Adrenal gland (tissue), 5 donors: ENCODE data around the gene SRGAP2C.
"Not testable (repeated sequence)": the region's sequence is repeated elsewhere in the genome, so short reads cannot be mapped to it uniquely, and the experiment has no call there.

Source experiments
- POLR2A ChIP-seq, 2 donors: fragments of 450-650 bp; IDR thresholded peaks; one replicate each; pipeline ENCODE4 v1.6.1; 2017; ENCODE audit warnings: antibody characterized with exemption in 2 of 2, mild to moderate bottlenecking in 2 of 2, moderate library complexity in 1 of 2
- TF ChIP-seq, protein P1 (sequence below), 6 experiments: fragments of 450-650 bp in 4 of 6; fragments of 200-600 bp in 2 of 6; sonication (generic) in 1 of 6; IDR thresholded peaks; 1 replicate in 5 of 6; 2 replicates in 1 of 6; pipeline versions ENCODE4 v1.5.1 to v1.8.0; 2016 to 2021; ENCODE audit warnings: antibody characterized with exemption in 6 of 6, mild to moderate bottlenecking in 2 of 6, moderate library complexity in 1 of 6
- donor health status: DM: no; HTN: no; CAD: no.

GRCh38 chr1:121400541-121401310, 216.0 kb downstream of the SRGAP2C start:
- TF ChIP-seq, protein P1, sequence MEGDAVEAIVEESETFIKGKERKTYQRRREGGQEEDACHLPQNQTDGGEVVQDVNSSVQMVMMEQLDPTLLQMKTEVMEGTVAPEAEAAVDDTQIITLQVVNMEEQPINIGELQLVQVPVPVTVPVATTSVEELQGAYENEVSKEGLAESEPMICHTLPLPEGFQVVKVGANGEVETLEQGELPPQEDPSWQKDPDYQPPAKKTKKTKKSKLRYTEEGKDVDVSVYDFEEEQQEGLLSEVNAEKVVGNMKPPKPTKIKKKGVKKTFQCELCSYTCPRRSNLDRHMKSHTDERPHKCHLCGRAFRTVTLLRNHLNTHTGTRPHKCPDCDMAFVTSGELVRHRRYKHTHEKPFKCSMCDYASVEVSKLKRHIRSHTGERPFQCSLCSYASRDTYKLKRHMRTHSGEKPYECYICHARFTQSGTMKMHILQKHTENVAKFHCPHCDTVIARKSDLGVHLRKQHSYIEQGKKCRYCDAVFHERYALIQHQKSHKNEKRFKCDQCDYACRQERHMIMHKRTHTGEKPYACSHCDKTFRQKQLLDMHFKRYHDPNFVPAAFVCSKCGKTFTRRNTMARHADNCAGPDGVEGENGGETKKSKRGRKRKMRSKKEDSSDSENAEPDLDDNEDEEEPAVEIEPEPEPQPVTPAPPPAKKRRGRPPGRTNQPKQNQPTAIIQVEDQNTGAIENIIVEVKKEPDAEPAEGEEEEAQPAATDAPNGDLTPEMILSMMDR (IDR thresholded peaks at IDR 0.05): not testable (repeated sequence)
- not testable (repeated sequence) for TF ChIP-seq POLR2A (IDR thresholded peaks at IDR 0.05)
